PC-9 (cell line): ENCODE data around the gene KLC4. TPM values are rescaled to one million over a fixed set of nuclear protein-coding genes. Genes with fewer than 3 reads are reported as not detected.

Experiments used
- BruUV-seq: library from RNA; stranded (reverse); fragments of 400-500 nt; replicated peaks from 2 replicates; lab custom pipeline; 2021; lab: Mats Ljungman, UMichigan
- CTCF ChIA-PET: fragments of 300-600 bp; sonication (Branson Sonifier 250); formaldehyde crosslinking; loops from one replicate; lab custom pipeline; 2022; ENCODE audit warnings: antibody characterized with exemption; lab: Charles Lee
- POLR2A ChIA-PET: fragments of 300-600 bp; sonication (Branson Sonifier 250); formaldehyde crosslinking; loops from one replicate; lab custom pipeline; 2022; ENCODE audit warnings: antibody characterized with exemption; ENCODE audit not compliant: unreplicated experiment; lab: Charles Lee
- DNase-seq, 2 experiments: peaks; one replicate each; pipeline versions ENCODE4 v3.0.0 to v3.0.0-alpha.2; 2015 to 2022; ENCODE audit warnings: mixed read lengths in 1 of 2
- H2AFZ ChIP-seq: fragments of 200-600 bp; sonication (generic); 2 replicates; pipeline ENCODE4 v1.8.1; 2017; ENCODE audit warnings: antibody characterized with exemption
- H3F3A ChIP-seq: fragments of 200-600 bp; sonication (generic); 2 replicates; pipeline ENCODE4 v1.8.1; 2017; ENCODE audit warnings: antibody characterized with exemption, mild to moderate bottlenecking, low read depth; ENCODE audit not compliant: insufficient read depth
- H3K27ac ChIP-seq: fragments of 200-600 bp; sonication (generic); 2 replicates; pipeline ENCODE4 v1.6.1; 2016; ENCODE audit warnings: mixed run types
- H3K27me3 ChIP-seq: fragments of 200-600 bp; sonication (generic); 2 replicates; pipeline ENCODE4 v1.6.1; 2016; ENCODE audit warnings: low read depth, mixed run types; ENCODE audit not compliant: insufficient read depth
- H3K36me3 ChIP-seq: fragments of 200-600 bp; sonication (generic); 2 replicates; pipeline ENCODE4 v1.6.1; 2016; ENCODE audit warnings: low read depth, mixed run types
- H3K4me1 ChIP-seq: fragments of 200-600 bp; sonication (generic); replicated peaks from 2 replicates; pipeline ENCODE4 v1.6.1; 2016; ENCODE audit warnings: mixed run types; ENCODE audit not compliant: insufficient read depth
- H3K4me2 ChIP-seq: fragments of 200-600 bp; sonication (generic); 2 replicates; pipeline ENCODE4 v1.6.1; 2017; ENCODE audit warnings: mixed run types
- H3K4me3 ChIP-seq: fragments of 200-600 bp; sonication (generic); 2 replicates; pipeline ENCODE4 v1.6.1; 2016; ENCODE audit warnings: mixed run types
- H3K79me2 ChIP-seq: fragments of 200-600 bp; sonication (generic); 2 replicates; pipeline ENCODE4 v1.6.1; 2017; ENCODE audit warnings: low read depth, mixed run types
- H3K9me2 ChIP-seq: fragments of 200-600 bp; sonication (generic); 2 replicates; pipeline ENCODE4 v1.8.1; 2017; ENCODE audit warnings: mild to moderate bottlenecking; ENCODE audit not compliant: insufficient read depth
- H3K9me3 ChIP-seq: fragments of 200-600 bp; sonication (generic); 2 replicates; pipeline ENCODE4 v1.8.1; 2016; ENCODE audit warnings: low read depth; ENCODE audit not compliant: insufficient read depth
- H4K20me1 ChIP-seq: fragments of 200-600 bp; sonication (generic); 2 replicates; pipeline ENCODE4 v1.8.1; 2017; ENCODE audit not compliant: insufficient read depth
- CTCF ChIP-seq: fragments of 200-600 bp; sonication (generic); conservative IDR thresholded peaks from 2 replicates; pipeline ENCODE4 v1.6.1; 2017; ENCODE audit warnings: mixed run types, antibody characterized with exemption, mild to moderate bottlenecking, moderate library complexity
- EZH2 ChIP-seq: fragments of 200-600 bp; sonication (generic); IDR thresholded peaks from 2 replicates; pipeline ENCODE4 v1.8.0; 2017; ENCODE audit warnings: antibody characterized with exemption, low read depth
- intact Hi-C: fragments of 100-400 bp; cut with micrococcal nuclease; formaldehyde crosslinking; loops from one replicate; pipeline ENCODE4 v1.10.0; 2022; ENCODE audit not compliant: unreplicated experiment
- total RNA-seq: library from RNA; stranded (reverse); gene quantifications from 2 replicates; pipeline ENCODE4 v1.2.3, GENCODE V29; 2021

The KLC4 gene
- total RNA-seq, 1 experiment from 2014 or later, result 46.2 TPM

GRCh38 chr6:43105538-43106222, 46.2 kb downstream of the KLC4 start:
- Histone ChIP-seq H3K36me3 (no peaks in the 10 kb centered on the region), H3K27me3 (no peaks in the 10 kb centered on the region), H3F3A (peaks cover 9% of the 10 kb centered on the region), H3K4me2 (no peak overlapping the region), H3K4me1 (peaks cover 14% of the 10 kb centered on the region), H3K27ac (no peak overlapping the region), H4K20me1 (no peaks in the 10 kb centered on the region), H3K9me3 (no peaks in the 10 kb centered on the region), H3K79me2 (peaks cover 36% of the 10 kb centered on the region), H2AFZ (no peak overlapping the region), H3K9me2 (no peaks in the 10 kb centered on the region), H3K4me3 (no peak overlapping the region)
- ChIA-PET CTCF (interaction anchor here (0.6 kb wide), 1 partner anchor 653 kb away, joined by 8 read pairs; no protein-coding TSS in a partner anchor), POLR2A (no interaction called here)
- TF ChIP-seq CTCF (no peak), EZH2 (no peak)
- DNase-seq, result no peak
- intact Hi-C loops, result no loop called here
- BruUV-seq, result no TSS peak

GRCh38 chr6:43107344-43108062, 48.1 kb downstream of the KLC4 start:
- DNase-seq, result no peak
- peaks cover 25% of the 10 kb centered on the region for H3K79me2 ChIP-seq
- H2AFZ ChIP-seq, result no peak overlapping the region
- H3K27me3 ChIP-seq, result no peaks in the 10 kb centered on the region
- H3K36me3 ChIP-seq, result no peaks in the 10 kb centered on the region
- no peak overlapping the region for H3K4me2 ChIP-seq
- no peak overlapping the region for H3K4me3 ChIP-seq
- no peak for TF ChIP-seq CTCF
- TF ChIP-seq EZH2, result no peak
- H3F3A ChIP-seq, result peaks cover 9% of the 10 kb centered on the region
- H3K27ac ChIP-seq, result no peak overlapping the region
- BruUV-seq, result no TSS peak
- no peaks in the 10 kb centered on the region for H4K20me1 ChIP-seq
- H3K9me3 ChIP-seq, result no peaks in the 10 kb centered on the region
- intact Hi-C loops, result no loop called here
- no peaks in the 10 kb centered on the region for H3K9me2 ChIP-seq
- CTCF ChIA-PET, result no interaction called here
- POLR2A ChIA-PET, result interaction anchor here (0.6 kb wide), 1 partner anchor 14 kb away, joined by 19 read pairs; no protein-coding TSS in a partner anchor
- H3K4me1 ChIP-seq, result peaks cover 14% of the 10 kb centered on the region

GRCh38 chr6:43113431-43114260, 54.2 kb downstream of the KLC4 start:
- DNase-seq, result no peak
- intact Hi-C loops, result no loop called here
- no peak for TF ChIP-seq EZH2
- no peak for TF ChIP-seq CTCF
- Histone ChIP-seq H3K4me1 (peaks cover 15% of the 10 kb centered on the region; the same call in 1 of the 2 replicates), H3K4me3 (no peak overlapping the region), H3K4me2 (no peak overlapping the region), H3K27ac (no peak overlapping the region; the same call in 1 of the 2 replicates), H3K9me3 (no peaks in the 10 kb centered on the region), H3F3A (peaks cover 5% of the 10 kb centered on the region; the same call in 1 of the 2 replicates), H4K20me1 (no peaks in the 10 kb centered on the region), H3K27me3 (no peaks in the 10 kb centered on the region), H3K36me3 (no peaks in the 10 kb centered on the region), H3K9me2 (no peaks in the 10 kb centered on the region), H2AFZ (no peak overlapping the region), H3K79me2 (peaks cover 26% of the 10 kb centered on the region)
- CTCF ChIA-PET, result interaction anchor here (0.5 to 0.6 kb wide), 3 partner anchors 9 to 923 kb away, joined by 3 to 8 read pairs (median 3); no protein-coding TSS in a partner anchor
- BruUV-seq, result no TSS peak
- POLR2A ChIA-PET, result interaction anchor here (0.5 kb wide), 1 partner anchor 15 kb away, joined by 7 read pairs; no protein-coding TSS in a partner anchor
